OCI-LY1 (cell line): ENCODE data around the gene SMPD3.

Source experiments
- CTCF ChIP-seq: fragments of 200-600 bp; sonication (generic), shearing (Covaris generic); IDR thresholded peaks from 2 replicates; pipeline ENCODE4 v1.5.1; 2017; ENCODE audit warnings: mild to moderate bottlenecking, antibody characterized with exemption, low read length, moderate library complexity, mixed read lengths
- EZH2 ChIP-seq: fragments of 200-600 bp; sonication (generic), shearing (Covaris generic); IDR thresholded peaks from 2 replicates; pipeline ENCODE4 v1.8.0; 2017; ENCODE audit warnings: borderline replicate concordance, mixed run types, mild to moderate bottlenecking, antibody characterized with exemption, low read length, moderate library complexity, mixed read lengths

- TF ChIP-seq CTCF (no peak), EZH2 (no peak)
Observed at GRCh38 chr16:68379472-68380347, 68.6 kb downstream of the SMPD3 start.
